Activated CD8-positive, alpha-beta memory T cell treated with anti-CD3 and anti-CD28 coated beads for 1 hour (primary cell): Measurements from ENCODE around the gene BSN.
"Not testable (repeated sequence)": the region's sequence is repeated elsewhere in the genome, so short reads cannot be mapped to it uniquely, and the experiment has no call there.

Source experiments
- DNase-seq, 2 donors: peaks; one replicate each; pipeline ENCODE4 v3.0.0-alpha.2; 2020; ENCODE audit warnings: low read depth in 1 of 2; ENCODE audit errors: extremely low read depth in 1 of 2

BSN gene

GRCh38 chr3:49535971-49536874, 18.1 kb upstream of the BSN start:
- no peak for DNase-seq

- DNase-seq, result no peak
Measured at GRCh38 chr3:49536875-49537533, 17.3 kb upstream of the BSN start.

- peak; percentile 71 to 91 for DNase-seq
Measured at GRCh38 chr3:49539659-49540560, 14.4 kb upstream of the BSN start.

GRCh38 chr3:49552087-49552486, 2.2 kb upstream of the BSN start:
- no peak for DNase-seq

GRCh38 chr3:49553324-49553691, 969 bp upstream of the BSN start:
- no peak for DNase-seq

- peak in 1 of 2 donors; percentile 43 for DNase-seq
Measured at GRCh38 chr3:49554633-49555265, 472 bp downstream of the BSN start.

GRCh38 chr3:49556500-49557275, 2.4 kb downstream of the BSN start:
- DNase-seq, result no peak

GRCh38 chr3:49563040-49563578, 8.8 kb downstream of the BSN start:
- DNase-seq, result no peak

GRCh38 chr3:49563766-49564165, 9.5 kb downstream of the BSN start:
- DNase-seq, result no peak

GRCh38 chr3:49566312-49566711, 12.0 kb downstream of the BSN start:
- DNase-seq, result no peak

- DNase-seq, result no peak
Measured at GRCh38 chr3:49567406-49567805, 13.1 kb downstream of the BSN start.

GRCh38 chr3:49568965-49569364, 14.7 kb downstream of the BSN start:
- no peak for DNase-seq

GRCh38 chr3:49570028-49570654, 15.9 kb downstream of the BSN start:
- no peak for DNase-seq

- no peak for DNase-seq
Measured at GRCh38 chr3:49582177-49582576, 27.9 kb downstream of the BSN start.

GRCh38 chr3:49585261-49585755, 31.0 kb downstream of the BSN start:
- DNase-seq, result not testable (repeated sequence)

GRCh38 chr3:49591615-49592014, 37.3 kb downstream of the BSN start:
- no peak for DNase-seq

- DNase-seq, result no peak
Measured at GRCh38 chr3:49593041-49593440, 38.8 kb downstream of the BSN start.

GRCh38 chr3:49600781-49601180, 46.5 kb downstream of the BSN start:
- no peak for DNase-seq
